ENCODE data around the gene NME3.
"Not testable (repeated sequence)": the region's sequence is repeated elsewhere in the genome, so short reads cannot be mapped to it uniquely, and the experiment has no call there.

Gene NME3

GRCh38 chr16:1745900-1746692, 25.2 kb downstream of the NME3 start:
- no peak for DNase-seq

DNA sequence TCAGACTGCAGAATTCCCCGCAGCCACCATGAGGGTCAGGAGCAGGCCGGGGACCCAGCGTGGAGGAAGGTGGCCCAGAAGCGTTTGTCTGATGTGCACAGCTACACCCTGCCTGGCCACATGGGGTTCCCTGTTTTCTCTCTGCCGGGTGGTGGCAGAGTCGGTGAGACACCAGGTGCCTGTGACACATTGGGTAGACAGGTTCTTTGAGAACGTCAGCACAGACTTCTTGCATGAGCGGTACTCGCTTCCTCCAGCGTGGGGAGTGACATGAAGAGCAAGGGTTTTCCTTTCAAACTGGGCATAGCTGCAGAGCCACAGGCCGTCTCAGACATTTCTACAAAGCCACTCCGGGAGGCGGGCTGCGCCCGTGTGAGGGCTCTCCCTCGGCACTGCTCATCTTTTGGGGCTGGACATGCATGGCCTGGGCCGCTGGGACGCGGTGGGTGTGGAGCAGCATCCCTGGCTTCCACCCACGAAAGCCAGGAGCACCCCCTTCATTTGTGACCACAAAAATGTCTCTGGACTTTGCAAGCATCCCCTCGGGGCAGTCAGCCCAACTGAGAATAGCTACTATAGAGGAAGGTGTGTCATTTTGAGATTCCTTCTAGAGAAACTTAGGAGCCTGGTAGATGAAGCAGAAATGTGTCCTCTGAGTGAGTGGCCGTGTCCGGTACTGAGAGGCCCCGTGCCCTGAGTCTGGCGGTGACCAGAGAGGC, 26.0 kb downstream of the NME3 start:
- no peak for DNase-seq

GRCh38 chr16:1744338-1744840, 27.0 kb downstream of the NME3 start:
- DNase-seq, result no peak

GRCh38 chr16:1743376-1744337, 27.7 kb downstream of the NME3 start:
- DNase-seq, result no peak

DNA sequence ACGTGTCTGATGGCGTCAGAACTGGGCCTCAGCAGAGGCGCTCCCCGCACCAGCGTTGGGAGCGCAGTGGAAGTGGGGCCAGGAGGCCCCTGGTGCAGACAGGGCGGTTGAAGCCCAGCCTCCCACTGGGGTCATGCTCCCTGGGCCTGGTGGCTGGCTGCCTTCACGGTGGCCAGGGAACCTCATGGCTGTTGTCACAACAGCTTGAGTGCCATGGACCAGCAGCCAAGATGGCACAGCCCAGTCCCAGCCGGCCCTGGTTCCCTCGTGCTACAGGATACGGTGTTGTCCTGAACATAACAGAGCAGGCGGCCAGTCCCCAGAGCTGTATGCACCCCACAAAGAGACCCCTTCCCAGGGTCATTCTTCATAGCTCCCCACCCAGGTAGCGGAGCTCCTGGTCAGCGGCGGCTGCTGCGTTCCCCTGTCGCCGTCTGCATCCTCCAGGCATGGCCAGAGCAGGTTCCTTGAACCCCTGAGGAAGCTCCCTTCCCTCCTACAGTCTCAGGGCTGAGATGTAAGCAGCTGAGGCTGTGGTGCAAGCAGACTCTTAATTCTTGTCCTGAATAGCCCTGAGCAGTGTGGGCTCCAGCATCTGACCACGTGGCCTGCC, 29.7 kb downstream of the NME3 start:
- no peak for DNase-seq

DNA sequence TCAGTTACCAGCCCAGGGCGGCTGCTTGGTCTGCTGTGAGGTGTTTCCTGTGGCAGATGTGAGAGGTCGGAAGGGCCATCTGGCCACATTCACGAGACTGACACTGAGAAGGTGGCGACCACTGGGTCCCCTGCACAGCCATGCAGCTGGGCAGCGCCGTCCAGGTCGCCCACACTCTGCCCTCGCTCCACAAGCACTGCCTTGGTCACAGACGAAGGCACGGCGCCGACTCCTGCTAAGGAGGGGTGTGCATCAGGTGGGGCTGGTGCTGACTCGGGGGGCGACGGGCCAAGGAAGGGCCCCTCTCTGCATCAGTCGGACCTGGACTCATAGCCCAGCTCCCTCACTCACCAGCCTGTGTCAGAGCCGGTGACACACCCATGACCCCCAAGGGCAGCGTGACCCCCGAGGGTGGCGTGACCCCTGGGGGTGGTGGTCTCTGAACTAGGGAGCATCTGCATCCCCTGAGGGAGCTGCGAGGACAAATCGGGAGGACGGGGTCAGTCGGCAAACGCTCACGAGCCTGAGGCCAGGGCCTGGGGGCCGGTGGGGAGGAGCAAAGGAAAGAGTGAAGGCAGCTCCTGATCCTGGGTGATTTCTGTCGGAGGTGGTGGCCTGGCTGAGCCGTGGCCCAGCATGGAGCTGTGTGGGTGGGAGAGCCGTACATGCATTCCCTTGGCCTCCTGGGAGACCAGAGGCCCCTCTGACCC, 30.4 kb downstream of the NME3 start:
- DNase-seq, result no peak

- no peak for DNase-seq
Observed at GRCh38 chr16:1740234-1740633, 31.1 kb downstream of the NME3 start.

- no peak for DNase-seq
Observed at GRCh38 chr16:1734816-1735215, 36.5 kb downstream of the NME3 start.

- no peak for DNase-seq
Observed at GRCh38 chr16:1734123-1734522, 37.2 kb downstream of the NME3 start.

DNA sequence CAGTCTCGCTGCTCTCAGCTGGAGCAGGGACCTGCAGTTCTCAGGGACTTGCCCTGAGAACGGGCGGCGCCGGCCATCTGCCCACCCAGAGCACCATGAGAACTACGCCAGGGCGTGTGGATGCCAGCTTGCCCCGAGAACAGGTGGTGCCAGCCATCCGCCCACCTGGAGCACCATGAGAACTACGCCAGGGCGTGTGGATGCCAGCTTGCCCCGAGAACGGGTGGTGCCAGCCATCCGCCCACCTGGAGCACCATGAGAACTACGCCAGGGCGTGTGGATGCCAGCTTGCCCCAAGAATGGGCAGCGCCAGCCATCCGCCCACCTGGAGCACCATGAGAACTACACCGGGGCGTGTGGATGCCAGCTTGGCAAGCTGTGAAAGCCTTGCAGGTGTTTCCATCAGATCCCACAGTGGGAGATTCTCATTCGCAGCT, 38.8 kb downstream of the NME3 start:
- not testable (repeated sequence) for DNase-seq

- DNase-seq, result no peak
Observed at GRCh38 chr16:1732071-1732470, 39.3 kb downstream of the NME3 start.

GRCh38 chr16:1731603-1732002, 39.7 kb downstream of the NME3 start:
- no peak for DNase-seq

DNA sequence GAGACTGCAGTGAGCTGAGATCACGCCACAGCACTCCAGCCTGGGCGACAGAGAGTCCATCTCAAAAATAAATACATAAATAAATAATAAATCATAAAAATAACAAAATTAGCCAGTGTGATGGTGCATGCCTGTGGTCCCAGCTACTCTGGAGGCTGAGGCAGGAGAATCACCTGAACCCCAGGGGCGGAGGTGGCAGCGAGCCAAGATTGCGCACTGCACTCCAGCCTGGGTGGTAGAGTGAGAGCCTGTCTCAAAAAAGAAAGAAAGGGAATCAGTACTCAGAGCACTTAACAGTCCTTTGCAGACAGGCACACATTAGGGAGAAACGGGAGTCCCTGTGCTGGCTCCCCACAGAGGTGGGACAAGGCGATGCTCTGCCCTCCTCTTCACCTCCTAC, 40.3 kb downstream of the NME3 start:
- DNase-seq, result no peak

DNA sequence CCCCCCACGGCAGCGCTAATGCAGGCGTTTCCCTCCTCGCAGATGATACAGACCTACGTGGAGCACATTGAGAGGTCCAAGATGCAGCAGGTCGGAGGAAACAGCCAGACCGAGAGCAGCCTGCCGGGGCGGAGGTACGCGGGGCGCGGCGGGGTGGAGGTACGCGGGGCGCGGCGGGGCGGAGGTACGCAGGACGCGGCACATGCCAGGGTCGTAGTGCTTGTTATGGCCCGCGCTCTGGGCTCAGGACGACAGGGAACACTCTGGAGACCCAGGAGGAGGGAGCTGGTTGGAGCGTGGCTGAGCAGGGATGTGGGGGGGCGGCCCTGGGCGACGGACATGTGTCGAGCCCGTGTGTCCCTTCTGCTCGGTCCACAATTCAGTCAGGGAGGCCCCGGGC, 41.9 kb downstream of the NME3 start:
- no peak for DNase-seq

GRCh38 chr16:1729026-1729425, 42.3 kb downstream of the NME3 start:
- DNase-seq, result no peak

- no peak for DNase-seq
Observed at GRCh38 chr16:1727651-1728624, 43.4 kb downstream of the NME3 start.

DNA sequence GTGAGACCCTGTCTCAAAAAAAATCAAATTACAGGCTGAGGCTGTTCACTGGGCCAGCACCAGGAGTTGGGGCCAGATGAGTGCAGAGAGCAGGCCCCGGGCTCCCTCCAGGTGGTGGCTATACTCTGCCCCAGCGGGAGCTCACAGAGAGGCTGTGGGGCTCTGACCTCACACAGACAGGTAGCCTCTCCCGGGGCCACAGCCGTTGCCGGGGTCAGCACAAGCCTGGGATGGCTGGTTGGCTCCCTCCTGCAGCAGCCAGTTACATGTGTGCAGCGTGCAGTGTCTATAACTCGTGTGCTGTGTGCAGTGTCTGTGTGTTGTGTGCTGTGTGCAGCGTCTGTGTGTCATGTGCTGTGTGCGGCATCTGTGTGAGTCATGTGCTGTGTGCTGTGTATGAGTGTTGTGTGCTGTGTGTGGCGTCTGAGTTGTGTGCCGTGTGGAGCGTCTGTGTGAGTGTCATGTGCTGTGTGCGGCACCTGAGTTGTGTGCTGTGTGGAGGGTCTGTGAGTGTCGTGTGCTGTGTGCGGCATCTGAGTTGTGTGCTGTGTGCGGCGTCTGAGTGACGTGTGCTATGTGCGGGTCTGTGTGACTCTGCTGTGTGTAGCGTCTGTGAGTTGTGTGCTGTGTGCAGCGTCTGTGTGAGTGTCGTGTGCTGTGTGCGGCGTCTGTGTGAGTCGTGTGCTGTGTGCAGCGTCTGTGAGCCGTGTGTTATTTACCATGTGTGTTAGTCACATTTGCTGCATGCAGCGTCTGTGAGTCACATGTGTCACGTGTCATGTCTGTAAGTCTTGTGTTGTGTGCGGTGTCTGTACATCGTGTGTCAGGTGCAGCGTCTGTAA, 44.5 kb downstream of the NME3 start:
- DNase-seq, result no peak

GRCh38 chr16:1724491-1724890, 46.9 kb downstream of the NME3 start:
- no peak for DNase-seq

- DNase-seq, result peak; percentile 58
Observed at GRCh38 chr16:1723450-1724147, 47.7 kb downstream of the NME3 start.
